Measurements from ENCODE around the gene NEURL3.
"Not testable (repeated sequence)": the region's sequence is repeated elsewhere in the genome, so short reads cannot be mapped to it uniquely, and the experiment has no call there.

The NEURL3 gene, protein sequence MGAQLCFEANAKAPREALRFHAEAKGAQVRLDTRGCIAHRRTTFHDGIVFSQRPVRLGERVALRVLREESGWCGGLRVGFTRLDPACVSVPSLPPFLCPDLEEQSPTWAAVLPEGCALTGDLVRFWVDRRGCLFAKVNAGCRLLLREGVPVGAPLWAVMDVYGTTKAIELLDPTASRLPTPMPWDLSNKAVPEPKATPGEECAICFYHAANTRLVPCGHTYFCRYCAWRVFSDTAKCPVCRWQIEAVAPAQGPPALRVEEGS

GRCh38 chr2:96505231-96505889 lies at the start of gene NEURL3:
Gene NEURL3, minus strand, starts transcription at chr2:96505357. Its CDS starts 71 bp downstream, at chr2:96505286.
- DNase-seq, result no peak

DNA sequence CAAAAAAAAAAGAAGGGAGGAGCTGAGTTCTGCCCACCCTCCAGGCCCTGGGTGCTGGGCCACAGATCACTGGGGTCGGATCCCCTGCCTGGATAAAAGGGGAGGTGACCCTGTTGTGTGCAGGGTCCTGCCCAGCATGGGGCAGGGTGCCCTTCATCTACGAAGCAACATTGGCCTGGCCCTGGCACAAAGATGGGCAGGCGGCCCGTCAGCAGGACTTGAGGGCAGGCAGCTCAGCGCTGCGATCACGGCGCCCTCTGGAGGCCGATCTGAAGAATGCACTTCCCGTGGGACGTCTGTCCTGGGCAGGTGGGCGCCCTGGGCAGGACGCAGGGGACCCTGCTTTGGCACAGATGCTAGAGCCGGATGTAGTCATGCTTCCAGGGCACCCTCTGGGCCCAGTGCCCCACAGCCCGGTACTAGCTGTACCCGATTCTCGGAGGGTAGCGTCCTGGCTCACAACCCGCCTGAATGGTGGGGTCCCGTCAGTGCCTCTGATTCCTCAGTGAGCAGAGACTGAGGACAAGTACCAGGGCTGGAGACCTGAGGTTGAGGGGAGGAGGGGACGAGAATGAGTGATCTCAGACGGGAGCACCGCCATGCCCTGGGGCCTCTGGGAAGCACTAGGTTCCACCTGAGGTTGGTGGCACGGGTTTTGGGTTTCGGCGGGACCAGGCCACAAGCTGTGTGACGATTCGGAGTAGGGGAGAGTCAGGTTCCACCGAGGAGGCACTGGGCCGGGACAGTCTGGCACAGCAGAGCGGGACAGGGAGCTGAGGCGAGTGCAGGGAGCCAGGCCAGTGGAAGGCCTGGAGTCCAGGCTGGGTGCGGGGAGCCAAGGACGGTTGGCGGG lies 49.4 kb upstream of the NEURL3 start:
- DNase-seq, result peak; percentile 73 to 76

- DNase-seq, result not testable (repeated sequence)
These were observed 48.8 kb upstream of the NEURL3 start for GRCh38 chr2:96553957-96554292.

GRCh38 chr2:96553176-96553956 lies 48.2 kb upstream of the NEURL3 start:
- no peak for DNase-seq

DNA sequence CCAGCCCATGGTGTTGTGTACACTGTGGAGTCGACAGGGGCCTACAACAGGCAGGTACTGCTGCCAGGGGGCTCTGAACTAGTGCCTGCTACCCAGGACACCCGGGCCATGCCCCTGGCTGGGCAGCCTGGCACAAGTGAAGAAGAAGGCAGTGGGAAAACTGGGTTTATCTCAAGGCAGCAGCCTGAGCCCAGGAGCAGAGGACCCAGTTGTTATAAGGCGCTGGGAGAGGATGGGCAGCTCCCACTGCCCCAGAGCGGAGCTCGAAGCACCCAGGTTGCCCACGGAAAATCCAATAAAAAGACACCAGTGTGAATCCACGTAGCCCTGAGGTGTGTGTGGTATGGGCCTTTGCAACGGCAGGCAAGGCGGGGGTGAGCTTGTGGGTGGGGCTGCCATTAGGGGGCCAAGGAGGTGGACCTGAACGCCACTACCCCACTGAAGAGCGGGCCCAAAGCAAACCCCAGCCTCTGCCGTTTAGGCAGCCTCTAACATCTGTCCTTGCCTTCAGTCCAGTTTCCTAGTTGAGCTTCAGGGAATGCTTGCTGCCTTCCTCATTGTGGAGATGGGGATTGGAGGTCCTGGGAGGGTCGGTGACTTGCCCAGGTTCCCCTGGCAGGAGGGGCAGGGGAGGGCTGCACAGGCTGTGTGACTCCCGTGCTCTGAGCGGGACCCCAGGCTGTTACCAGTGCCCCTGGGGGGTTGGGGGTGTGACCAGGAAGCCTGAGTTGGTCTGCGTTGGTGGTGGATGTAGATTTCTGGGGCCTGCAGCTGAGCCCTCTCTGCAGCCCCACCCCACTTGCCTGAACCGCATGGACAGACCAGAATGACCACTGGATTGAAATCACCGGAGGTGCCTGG lies 47.4 kb upstream of the NEURL3 start:
- DNase-seq, result no peak

DNA sequence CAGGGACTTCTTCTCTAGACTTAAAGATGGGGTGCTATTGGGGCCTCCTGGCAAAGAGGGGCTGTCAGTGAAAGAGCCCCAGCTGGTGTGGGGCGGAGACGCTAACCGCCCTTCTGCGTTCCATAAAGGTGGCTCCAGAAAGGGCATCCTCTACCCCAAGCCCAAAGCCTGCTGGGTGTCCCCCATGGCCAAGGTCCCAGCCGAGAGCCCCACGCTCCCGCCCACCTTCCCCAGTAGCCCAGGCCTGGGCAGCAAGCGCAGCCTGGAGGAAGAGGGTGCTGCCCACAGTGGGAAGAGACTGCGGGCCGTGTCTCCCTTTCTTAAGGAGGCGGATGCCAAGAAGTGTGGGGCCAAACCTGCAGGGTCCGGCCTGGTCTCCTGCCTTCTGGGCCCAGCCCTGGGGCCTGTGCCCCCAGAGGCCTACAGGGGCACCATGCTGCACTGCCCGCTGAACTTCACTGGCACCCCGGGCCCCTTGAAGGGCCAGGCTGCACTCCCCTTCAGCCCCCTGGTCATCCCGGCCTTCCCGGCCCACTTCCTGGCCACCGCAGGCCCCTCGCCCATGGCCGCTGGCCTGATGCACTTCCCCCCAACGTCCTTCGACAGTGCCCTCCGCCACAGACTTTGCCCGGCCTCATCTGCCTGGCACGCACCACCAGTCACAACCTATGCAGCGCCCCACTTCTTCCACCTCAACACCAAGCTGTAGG lies 46.6 kb upstream of the NEURL3 start:
- DNase-seq, result no peak

GRCh38 chr2:96550787-96551604 lies 45.8 kb upstream of the NEURL3 start:
- DNase-seq, result no peak

GRCh38 chr2:96549967-96550786 lies 45.0 kb upstream of the NEURL3 start:
- no peak for DNase-seq

DNA sequence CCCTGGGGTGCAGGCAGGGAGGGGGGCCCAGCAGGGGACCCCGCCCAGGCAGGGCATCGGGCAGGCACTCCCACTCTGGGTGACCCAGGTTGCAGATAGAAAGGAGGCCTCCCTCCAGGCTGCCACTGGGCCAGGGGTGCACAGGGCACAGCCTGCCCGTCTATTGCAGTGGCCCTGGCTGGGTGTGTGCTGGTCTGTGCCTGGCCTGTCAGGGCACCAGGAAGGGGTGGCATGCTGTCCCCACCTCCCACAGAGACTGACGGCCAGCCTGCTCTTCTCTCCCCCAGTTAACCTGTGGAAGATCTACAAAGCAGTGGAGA lies 44.3 kb upstream of the NEURL3 start:
- DNase-seq, result no peak

GRCh38 chr2:96548558-96549465 lies 43.7 kb upstream of the NEURL3 start:
- DNase-seq, result no peak

DNA sequence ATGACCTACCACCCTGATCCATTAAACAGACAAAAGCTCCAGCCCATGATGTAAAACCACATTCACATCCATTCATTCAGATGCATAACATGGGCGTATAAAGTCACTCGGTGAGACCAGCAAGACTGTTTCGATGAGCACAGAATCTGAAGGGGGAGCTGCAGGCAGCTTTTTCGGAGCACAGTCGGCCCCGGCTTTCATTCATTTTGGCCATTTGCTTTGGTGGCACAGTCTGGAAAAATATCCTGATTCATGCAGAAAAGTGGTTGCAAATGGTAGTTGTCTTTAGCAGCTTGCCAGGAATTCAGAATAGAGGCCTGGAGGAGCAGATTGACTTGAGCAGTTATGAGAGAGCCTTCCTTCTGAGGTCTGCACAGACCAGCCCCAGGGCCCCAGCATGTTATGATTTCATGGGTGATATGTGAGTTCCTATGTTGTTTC lies 42.6 kb upstream of the NEURL3 start:
- DNase-seq, result no peak

- DNase-seq, result no peak
These were observed 42.1 kb upstream of the NEURL3 start for GRCh38 chr2:96547203-96547641.

DNA sequence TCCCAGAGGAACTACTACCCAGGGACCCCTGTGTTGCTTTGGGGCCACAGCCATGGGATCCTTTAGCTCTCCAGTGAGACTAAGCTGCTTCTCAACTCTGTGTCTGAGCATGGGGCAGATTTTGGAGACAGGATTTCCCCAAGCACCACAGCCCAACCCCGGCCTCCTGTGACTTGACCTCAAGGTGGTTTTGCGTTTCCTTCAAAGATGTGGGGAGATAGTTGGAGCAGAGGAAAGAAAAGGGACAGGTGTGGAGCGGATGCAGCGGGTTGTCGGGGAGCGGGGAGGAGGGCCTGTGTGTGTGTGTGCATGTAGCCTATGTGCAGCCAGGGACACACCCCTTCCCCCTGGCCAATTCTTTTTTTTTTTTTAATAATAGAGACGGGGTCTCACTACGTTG lies 41.6 kb upstream of the NEURL3 start:
- DNase-seq, result no peak

DNA sequence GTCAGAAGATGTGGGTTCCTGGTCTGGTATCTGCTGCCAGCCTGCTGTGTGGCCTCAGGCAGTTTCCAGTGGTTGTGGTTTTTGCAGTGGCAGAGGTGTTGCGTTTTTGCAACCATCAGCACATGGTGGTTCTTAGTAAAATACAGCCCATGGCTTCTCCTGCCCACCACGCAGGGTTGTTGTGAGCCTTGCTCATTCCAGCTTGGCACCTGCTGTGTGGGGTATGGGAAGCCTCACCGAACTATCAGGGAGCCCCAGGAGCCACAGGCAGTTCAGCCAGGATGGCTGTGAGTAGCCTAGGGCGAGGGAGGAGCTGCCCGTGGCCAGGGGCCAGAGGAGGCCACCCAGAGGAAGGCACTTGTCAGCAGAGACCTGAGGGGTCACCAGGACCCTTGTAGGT lies 41.2 kb upstream of the NEURL3 start:
- no peak for DNase-seq

DNA sequence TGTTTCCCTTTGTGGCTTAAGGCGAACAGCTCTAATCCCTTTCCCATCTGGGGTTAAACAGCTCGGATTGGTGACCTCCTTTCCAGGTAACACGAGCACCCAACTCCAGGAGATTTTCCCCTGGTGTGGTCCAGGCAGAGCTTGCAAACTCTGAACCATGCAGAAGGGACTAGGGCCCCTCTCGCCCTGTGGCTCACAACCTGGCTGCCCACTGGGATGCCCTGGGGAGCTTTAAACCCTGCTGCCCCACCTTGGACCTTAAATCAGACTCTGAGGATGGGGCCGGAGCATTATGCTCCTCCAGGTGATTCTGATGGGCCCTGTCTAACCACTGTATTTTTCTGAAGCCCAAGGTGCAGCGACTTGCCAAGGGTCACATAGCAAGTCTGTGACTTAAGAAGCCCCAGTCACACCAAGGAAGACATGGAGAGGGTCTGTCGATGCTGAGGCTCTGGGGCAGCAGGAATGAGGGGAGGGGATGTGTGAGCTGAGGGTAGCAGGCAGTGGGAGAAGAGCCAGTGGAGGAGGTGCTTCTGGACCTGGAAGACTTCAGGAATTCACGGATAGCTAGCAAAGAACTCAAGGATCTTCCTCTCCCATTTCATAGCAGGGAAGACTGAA lies 37.3 kb upstream of the NEURL3 start:
- no peak for DNase-seq

GRCh38 chr2:96541398-96542152 lies 36.4 kb upstream of the NEURL3 start:
- no peak for DNase-seq

DNA sequence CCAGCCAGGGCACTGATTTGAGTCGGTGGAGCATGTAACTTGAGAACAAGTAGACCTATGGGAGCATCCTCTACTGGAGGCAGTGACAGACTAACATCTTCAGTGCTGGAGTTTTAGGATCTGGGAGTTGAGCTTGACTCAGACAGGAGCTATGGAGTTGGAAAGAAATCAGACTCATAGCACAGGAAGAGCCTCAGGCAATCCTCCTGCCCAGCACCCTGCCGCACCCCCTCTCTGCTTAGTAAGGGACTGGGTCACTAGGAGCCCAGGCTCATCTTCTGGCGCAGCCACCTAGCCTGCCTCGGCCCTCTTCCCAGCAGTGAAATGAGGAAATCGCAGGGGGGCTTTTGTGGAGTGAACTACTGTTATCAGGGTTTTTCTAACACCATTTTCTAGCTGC lies 35.0 kb upstream of the NEURL3 start:
- no peak for DNase-seq
